ENCODE results near the gene PDF. TPM values are rescaled to one million over a fixed set of nuclear protein-coding genes. Genes with fewer than 3 reads are reported as not detected.
"Not testable (repeated sequence)": the region's sequence is repeated elsewhere in the genome, so short reads cannot be mapped to it uniquely, and the experiment has no call there.

PDF gene
- total RNA-seq, 1 donor from 2014 or later = 20.1 TPM

DNA sequence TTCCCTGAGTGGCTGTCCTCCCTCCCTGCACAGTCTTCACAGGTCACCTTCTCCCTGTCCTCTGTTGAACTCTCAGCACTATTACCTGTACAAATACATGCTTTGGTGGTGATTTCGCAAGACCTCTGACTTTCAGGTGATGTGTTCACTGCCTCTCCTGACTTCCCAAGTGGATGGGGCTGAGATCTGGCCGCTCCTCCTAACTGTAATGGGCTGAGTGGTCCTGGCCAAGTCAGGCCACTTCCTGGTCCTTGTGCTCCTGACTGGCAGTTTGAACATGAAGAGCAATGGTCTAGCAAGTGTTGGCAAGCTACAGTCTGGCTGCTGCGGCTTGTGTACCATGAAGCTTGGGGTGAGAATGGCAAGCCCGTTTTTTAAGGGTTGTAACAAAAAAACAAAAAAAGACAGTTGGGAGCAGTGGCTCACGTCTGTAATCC is 32.9 kb upstream of the PDF start:
- Mint-ChIP-seq H3K4me1 (no peaks in the 10 kb centered on the region), H3K9me3 (no peaks in the 10 kb centered on the region), H3K4me3 (no peak overlapping the region), H3K27ac (ENCODE audit: unreplicated experiment) (no peak overlapping the region), H3K36me3 (ENCODE audit: low read depth) (peaks cover 15% of the 10 kb centered on the region), H3K27me3 (ENCODE audit: low read depth) (no peaks in the 10 kb centered on the region)
- no peak for DNase-seq (ENCODE audit: low read depth, low spot score)
- TF ChIP-seq, protein P1, sequence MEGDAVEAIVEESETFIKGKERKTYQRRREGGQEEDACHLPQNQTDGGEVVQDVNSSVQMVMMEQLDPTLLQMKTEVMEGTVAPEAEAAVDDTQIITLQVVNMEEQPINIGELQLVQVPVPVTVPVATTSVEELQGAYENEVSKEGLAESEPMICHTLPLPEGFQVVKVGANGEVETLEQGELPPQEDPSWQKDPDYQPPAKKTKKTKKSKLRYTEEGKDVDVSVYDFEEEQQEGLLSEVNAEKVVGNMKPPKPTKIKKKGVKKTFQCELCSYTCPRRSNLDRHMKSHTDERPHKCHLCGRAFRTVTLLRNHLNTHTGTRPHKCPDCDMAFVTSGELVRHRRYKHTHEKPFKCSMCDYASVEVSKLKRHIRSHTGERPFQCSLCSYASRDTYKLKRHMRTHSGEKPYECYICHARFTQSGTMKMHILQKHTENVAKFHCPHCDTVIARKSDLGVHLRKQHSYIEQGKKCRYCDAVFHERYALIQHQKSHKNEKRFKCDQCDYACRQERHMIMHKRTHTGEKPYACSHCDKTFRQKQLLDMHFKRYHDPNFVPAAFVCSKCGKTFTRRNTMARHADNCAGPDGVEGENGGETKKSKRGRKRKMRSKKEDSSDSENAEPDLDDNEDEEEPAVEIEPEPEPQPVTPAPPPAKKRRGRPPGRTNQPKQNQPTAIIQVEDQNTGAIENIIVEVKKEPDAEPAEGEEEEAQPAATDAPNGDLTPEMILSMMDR (conservative IDR thresholded peaks at IDR 0.05) = no peak

DNA sequence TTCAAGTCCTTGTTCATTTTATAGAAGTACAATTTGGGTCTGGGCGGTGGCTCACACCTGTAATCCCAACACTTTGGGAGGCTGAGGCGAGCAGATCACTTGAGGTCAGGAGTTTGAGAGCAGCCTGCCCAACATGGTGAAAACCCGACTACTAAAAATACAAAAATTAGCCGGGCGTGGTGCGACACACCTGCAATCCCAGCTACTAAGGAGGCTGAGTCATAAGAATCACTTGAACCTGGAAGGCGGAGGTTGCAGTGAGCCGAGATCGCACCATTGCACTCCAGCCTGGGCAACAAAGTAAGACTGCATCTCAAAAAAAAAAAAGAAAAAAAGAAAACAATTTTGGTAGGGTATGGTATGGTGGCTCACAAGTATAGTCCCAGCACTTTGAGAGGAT is 29.7 kb upstream of the PDF start:
- not testable (repeated sequence) for H3K27me3 Mint-ChIP-seq (ENCODE audit: low read depth); H3K9me3 Mint-ChIP-seq; H3K4me3 Mint-ChIP-seq; H3K4me1 Mint-ChIP-seq; DNase-seq (ENCODE audit: low read depth, low spot score); H3K27ac Mint-ChIP-seq (ENCODE audit: unreplicated experiment)
- peaks cover 14% of the 10 kb centered on the region for H3K36me3 Mint-ChIP-seq (ENCODE audit: low read depth)

DNA sequence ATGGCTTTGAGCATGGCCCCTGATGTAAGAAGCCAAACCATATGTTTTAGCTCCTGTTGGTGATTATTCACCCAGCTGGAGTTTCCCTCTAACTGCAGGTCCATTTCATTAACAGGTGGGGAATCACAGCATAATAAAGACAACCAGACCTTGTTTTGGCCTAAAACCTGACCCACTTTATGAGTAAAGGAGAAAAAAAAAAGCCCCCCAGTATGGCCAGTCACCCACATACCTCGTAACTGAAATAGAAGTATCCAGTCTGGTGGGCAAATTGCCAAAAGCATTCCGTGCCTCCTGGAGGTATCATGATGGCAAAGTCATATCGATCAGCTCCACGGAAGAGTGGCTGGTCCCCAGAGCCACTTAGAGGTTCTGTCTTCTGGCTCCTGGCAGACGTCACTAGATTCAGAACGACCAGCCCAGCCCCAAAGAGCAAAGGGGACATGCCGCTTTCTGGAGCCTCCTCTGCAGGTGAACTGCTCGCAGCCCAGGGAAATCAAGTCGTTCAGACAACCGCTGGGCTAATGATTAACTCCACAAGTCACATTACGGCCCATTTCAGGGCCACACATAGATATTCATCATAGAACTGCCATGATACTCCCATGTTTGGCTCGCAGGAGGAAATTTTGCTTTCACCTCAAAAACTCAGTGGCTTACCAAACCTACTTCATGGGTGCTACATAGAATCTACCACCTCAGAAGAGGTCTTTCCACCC is 21.1 kb upstream of the PDF start, which contains the start of gene TMED6:
TMED6 (minus strand) TSS at position 478 of the 719 bp plus-strand sequence; CDS start at position 445, 33 bp downstream.
- no peak within 1 kb of the TSS for H3K27ac Mint-ChIP-seq (ENCODE audit: unreplicated experiment)
- H3K27me3 Mint-ChIP-seq (ENCODE audit: low read depth) = no peaks in the 10 kb centered on the region
- peaks cover 7% of the 10 kb centered on the region for H3K36me3 Mint-ChIP-seq (ENCODE audit: low read depth)
- TF ChIP-seq, protein P1 (conservative IDR thresholded peaks at IDR 0.05) = no peak
- H3K9me3 Mint-ChIP-seq = no peaks in the 10 kb centered on the region
- H3K4me3 Mint-ChIP-seq = no peak within 1 kb of the TSS
- no peaks in the 10 kb centered on the region for H3K4me1 Mint-ChIP-seq
- no peak for DNase-seq (ENCODE audit: low read depth, low spot score)

DNA sequence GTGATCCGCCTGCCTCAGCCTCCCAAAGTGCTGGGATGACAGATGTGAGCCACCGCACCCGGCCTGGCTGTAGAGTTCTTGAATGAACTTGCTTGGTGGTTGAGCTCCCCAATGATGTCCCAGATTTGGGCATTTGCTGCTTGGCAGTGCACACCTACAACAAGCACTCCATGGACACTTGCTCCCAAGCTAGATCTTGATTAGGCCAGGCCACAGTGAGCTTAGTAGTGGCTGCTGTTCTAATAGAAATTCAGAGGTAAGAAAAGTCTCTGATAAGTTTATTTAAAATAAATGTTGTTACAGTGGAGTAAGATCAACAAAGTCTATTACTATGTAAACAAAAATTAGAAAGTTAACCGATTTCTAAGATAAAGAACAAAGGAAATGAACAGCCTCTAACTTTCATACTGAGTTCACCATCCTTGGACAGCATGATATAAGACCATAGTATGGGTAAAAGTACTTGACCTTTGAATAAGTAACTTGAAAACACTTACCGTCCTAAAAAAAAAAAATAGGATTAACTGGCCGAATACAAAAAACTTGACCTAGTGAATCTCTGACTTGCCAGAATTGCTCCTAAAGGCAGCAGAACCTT is 20.2 kb upstream of the PDF start:
- peaks cover 6% of the 10 kb centered on the region for H3K36me3 Mint-ChIP-seq (ENCODE audit: low read depth)
- H3K4me3 Mint-ChIP-seq = no peak overlapping the region
- no peak for DNase-seq (ENCODE audit: low read depth, low spot score)
- no peak overlapping the region for H3K27ac Mint-ChIP-seq (ENCODE audit: unreplicated experiment)
- no peaks in the 10 kb centered on the region for H3K27me3 Mint-ChIP-seq (ENCODE audit: low read depth)
- TF ChIP-seq, protein P1 (conservative IDR thresholded peaks at IDR 0.05) = no peak
- no peaks in the 10 kb centered on the region for H3K4me1 Mint-ChIP-seq
- H3K9me3 Mint-ChIP-seq = no peaks in the 10 kb centered on the region

DNA sequence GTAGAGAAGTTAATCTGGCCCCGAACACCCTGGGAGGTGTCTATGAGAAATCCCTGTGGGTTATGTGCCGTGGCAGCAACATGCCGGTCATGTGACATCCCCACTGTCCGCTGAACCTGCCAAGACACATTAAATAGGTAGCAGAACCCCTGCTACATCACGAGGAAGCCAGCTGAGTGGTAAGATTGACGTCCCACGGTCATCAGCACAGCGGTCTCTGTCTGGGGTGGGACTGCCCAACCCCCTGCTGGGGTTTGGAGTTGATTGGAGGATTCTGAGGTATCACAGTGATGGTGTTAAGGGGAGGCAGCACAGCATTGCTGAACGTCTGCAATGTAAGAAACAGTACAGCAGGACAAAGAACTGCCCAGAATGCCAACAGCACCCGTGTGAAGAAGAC is 19.1 kb upstream of the PDF start:
- H3K9me3 Mint-ChIP-seq = no peaks in the 10 kb centered on the region
- DNase-seq (ENCODE audit: low read depth, low spot score) = no peak
- TF ChIP-seq, protein P1 (conservative IDR thresholded peaks at IDR 0.05) = no peak
- H3K27me3 Mint-ChIP-seq (ENCODE audit: low read depth) = no peaks in the 10 kb centered on the region
- no peak overlapping the region for H3K4me3 Mint-ChIP-seq
- H3K27ac Mint-ChIP-seq (ENCODE audit: unreplicated experiment) = peak overlapping the region; percentile 81
- H3K4me1 Mint-ChIP-seq = no peaks in the 10 kb centered on the region
- H3K36me3 Mint-ChIP-seq (ENCODE audit: low read depth) = peaks cover 3% of the 10 kb centered on the region

DNA sequence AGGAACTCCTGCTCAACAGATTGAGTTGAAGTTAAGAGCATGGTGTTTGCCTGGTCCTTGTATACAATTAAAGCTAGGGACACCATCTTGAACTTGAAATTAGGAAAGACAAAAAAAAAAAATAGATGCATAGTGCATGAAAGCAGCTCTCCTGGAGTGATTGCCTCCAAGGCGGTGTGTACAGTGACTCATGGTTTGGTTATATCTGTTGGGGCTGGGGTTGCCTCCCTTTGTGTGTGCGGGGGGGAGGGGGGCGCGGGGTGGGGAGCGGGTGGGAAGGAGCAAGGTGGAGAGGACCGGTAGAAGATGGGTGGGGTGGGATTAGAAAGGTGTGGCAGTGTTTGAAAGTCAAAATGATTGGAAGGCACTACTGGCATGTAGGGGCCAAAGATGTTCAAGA is 17.8 kb upstream of the PDF start:
- Mint-ChIP-seq H3K4me1 (no peaks in the 10 kb centered on the region), H3K4me3 (no peak overlapping the region), H3K27ac (ENCODE audit: unreplicated experiment) (no peak overlapping the region), H3K9me3 (no peaks in the 10 kb centered on the region), H3K36me3 (ENCODE audit: low read depth) (peaks cover 3% of the 10 kb centered on the region), H3K27me3 (ENCODE audit: low read depth) (no peaks in the 10 kb centered on the region)
- DNase-seq (ENCODE audit: low read depth, low spot score) = no peak
- TF ChIP-seq, protein P1 (conservative IDR thresholded peaks at IDR 0.05) = no peak

Measured in neural crest cell (in vitro differentiated cells).